Rectal smooth muscle tissue (tissue), 1 donor: Measurements from ENCODE around the gene SLC25A42.
A peak's percentile ranks its signal among the peaks of the same experiment; 100 is the strongest.

ENCODE experiments used
- H3K27ac ChIP-seq: one replicate; pipeline ENCODE4 v1.7.0; 2013; ENCODE audit warnings: low read depth, low read length, inconsistent platforms
- H3K27me3 ChIP-seq: one replicate; pipeline ENCODE4 v1.7.0; 2013; ENCODE audit warnings: low read length; ENCODE audit not compliant: control insufficient read depth, insufficient read depth
- H3K36me3 ChIP-seq: one replicate; pipeline ENCODE4 v1.7.0; 2013; ENCODE audit warnings: low read length; ENCODE audit not compliant: control insufficient read depth, insufficient read depth
- H3K4me1 ChIP-seq: one replicate; pipeline ENCODE4 v1.7.0; 2013; ENCODE audit warnings: low read length; ENCODE audit not compliant: control insufficient read depth, insufficient read depth
- H3K4me3 ChIP-seq: one replicate; pipeline ENCODE4 v1.7.0; 2013; ENCODE audit warnings: low read length
- H3K9ac ChIP-seq: one replicate; pipeline ENCODE4 v1.7.0; 2013; ENCODE audit warnings: low read length

The SLC25A42 gene

GRCh38 chr19:19064098-19064722 is 416 bp downstream of the SLC25A42 start:
- Histone ChIP-seq H3K36me3 (peaks cover 3% of the 10 kb centered on the region), H3K4me3 (peak overlapping the region; percentile 91), H3K27me3 (no peaks in the 10 kb centered on the region), H3K4me1 (peaks cover 6% of the 10 kb centered on the region), H3K9ac (peak overlapping the region; percentile 38), H3K27ac (no peak overlapping the region)

GRCh38 chr19:19064811-19065745 is 1.3 kb downstream of the SLC25A42 start:
- H3K4me3 ChIP-seq = peak overlapping the region; percentile 91
- H3K27ac ChIP-seq = no peak overlapping the region
- peak overlapping the region; percentile 66 for H3K9ac ChIP-seq
- no peaks in the 10 kb centered on the region for H3K36me3 ChIP-seq
- peaks cover 6% of the 10 kb centered on the region for H3K4me1 ChIP-seq
- H3K27me3 ChIP-seq = no peaks in the 10 kb centered on the region

GRCh38 chr19:19067276-19068072 is 3.7 kb downstream of the SLC25A42 start:
- Histone ChIP-seq H3K27me3 (no peaks in the 10 kb centered on the region), H3K4me1 (peaks cover 6% of the 10 kb centered on the region), H3K27ac (no peak overlapping the region), H3K36me3 (no peaks in the 10 kb centered on the region), H3K4me3 (no peak overlapping the region), H3K9ac (no peak overlapping the region)

GRCh38 chr19:19068659-19069654 is 5.2 kb downstream of the SLC25A42 start:
- H3K4me1 ChIP-seq = peaks cover 6% of the 10 kb centered on the region
- no peak overlapping the region for H3K9ac ChIP-seq
- no peak overlapping the region for H3K4me3 ChIP-seq
- no peaks in the 10 kb centered on the region for H3K36me3 ChIP-seq
- no peaks in the 10 kb centered on the region for H3K27me3 ChIP-seq
- H3K27ac ChIP-seq = no peak overlapping the region

GRCh38 chr19:19071897-19072296 is 8.1 kb downstream of the SLC25A42 start:
- H3K4me1 ChIP-seq = no peaks in the 10 kb centered on the region
- no peaks in the 10 kb centered on the region for H3K27me3 ChIP-seq
- H3K4me3 ChIP-seq = no peak overlapping the region
- peaks cover 3% of the 10 kb centered on the region for H3K36me3 ChIP-seq
- no peak overlapping the region for H3K27ac ChIP-seq
- H3K9ac ChIP-seq = no peak overlapping the region

- Histone ChIP-seq H3K27ac (no peak overlapping the region), H3K4me3 (no peak overlapping the region), H3K9ac (no peak overlapping the region), H3K36me3 (peaks cover 3% of the 10 kb centered on the region), H3K4me1 (no peaks in the 10 kb centered on the region), H3K27me3 (no peaks in the 10 kb centered on the region)
Measured at GRCh38 chr19:19074196-19074882, 10.5 kb downstream of the SLC25A42 start.

GRCh38 chr19:19075126-19075525 is 11.3 kb downstream of the SLC25A42 start:
- no peak overlapping the region for H3K4me3 ChIP-seq
- H3K4me1 ChIP-seq = no peaks in the 10 kb centered on the region
- H3K36me3 ChIP-seq = peaks cover 3% of the 10 kb centered on the region
- no peak overlapping the region for H3K9ac ChIP-seq
- no peak overlapping the region for H3K27ac ChIP-seq
- H3K27me3 ChIP-seq = no peaks in the 10 kb centered on the region

- Histone ChIP-seq H3K27me3 (no peaks in the 10 kb centered on the region), H3K4me3 (no peak overlapping the region), H3K4me1 (no peaks in the 10 kb centered on the region), H3K27ac (no peak overlapping the region), H3K9ac (no peak overlapping the region), H3K36me3 (peaks cover 3% of the 10 kb centered on the region)
Measured at GRCh38 chr19:19076476-19076875, 12.7 kb downstream of the SLC25A42 start.

- Histone ChIP-seq H3K4me1 (no peaks in the 10 kb centered on the region), H3K27me3 (no peaks in the 10 kb centered on the region), H3K36me3 (peaks cover 3% of the 10 kb centered on the region), H3K27ac (no peak overlapping the region), H3K9ac (no peak overlapping the region), H3K4me3 (no peak overlapping the region)
Measured at GRCh38 chr19:19077103-19077502, 13.3 kb downstream of the SLC25A42 start.

GRCh38 chr19:19078801-19079200 is 15.0 kb downstream of the SLC25A42 start:
- Histone ChIP-seq H3K4me3 (no peak overlapping the region), H3K4me1 (no peaks in the 10 kb centered on the region), H3K36me3 (peaks cover 3% of the 10 kb centered on the region), H3K27ac (no peak overlapping the region), H3K9ac (no peak overlapping the region), H3K27me3 (no peaks in the 10 kb centered on the region)

- H3K27ac ChIP-seq = no peak overlapping the region
- H3K4me3 ChIP-seq = no peak overlapping the region
- H3K27me3 ChIP-seq = no peaks in the 10 kb centered on the region
- H3K9ac ChIP-seq = no peak overlapping the region
- peaks cover 3% of the 10 kb centered on the region for H3K36me3 ChIP-seq
- no peaks in the 10 kb centered on the region for H3K4me1 ChIP-seq
Measured at GRCh38 chr19:19079571-19079970, 15.8 kb downstream of the SLC25A42 start.
